IPS-NIHi11 (cell line): ENCODE data around the gene NSD1.
"Not testable (repeated sequence)": the region's sequence is repeated elsewhere in the genome, so short reads cannot be mapped to it uniquely, and the experiment has no call there.

ENCODE experiments used
- DNase-seq: peaks from one replicate; pipeline ENCODE4 v3.0.0; 2012; ENCODE audit warnings: mixed read lengths, low spot score

The NSD1 gene

GRCh38 chr5:177232358-177232757 lies 98.8 kb downstream of the NSD1 start:
- no peak for DNase-seq

- DNase-seq = no peak
Measured at GRCh38 chr5:177232761-177233160, 99.2 kb downstream of the NSD1 start.

- DNase-seq = no peak
Measured at GRCh38 chr5:177233206-177233605, 99.6 kb downstream of the NSD1 start.

GRCh38 chr5:177233802-177234201 lies 100.2 kb downstream of the NSD1 start:
- DNase-seq = no peak

GRCh38 chr5:177234841-177235240 lies 101.3 kb downstream of the NSD1 start:
- DNase-seq = no peak

- DNase-seq = no peak
Measured at GRCh38 chr5:177241768-177242167, 108.2 kb downstream of the NSD1 start.

GRCh38 chr5:177242304-177242703 lies 108.7 kb downstream of the NSD1 start:
- no peak for DNase-seq

- DNase-seq = no peak
Measured at GRCh38 chr5:177249761-177250537, 116.4 kb downstream of the NSD1 start.

GRCh38 chr5:177253252-177253651 lies 119.7 kb downstream of the NSD1 start:
- no peak for DNase-seq

- no peak for DNase-seq
Measured at GRCh38 chr5:177256296-177256695, 122.7 kb downstream of the NSD1 start.

- DNase-seq = not testable (repeated sequence)
Measured at GRCh38 chr5:177258711-177259110, 125.1 kb downstream of the NSD1 start.

- DNase-seq = no peak
Measured at GRCh38 chr5:177260961-177261360, 127.4 kb downstream of the NSD1 start.

- DNase-seq = no peak
Measured at GRCh38 chr5:177261510-177261909, 127.9 kb downstream of the NSD1 start.

- no peak for DNase-seq
Measured at GRCh38 chr5:177264178-177264577, 130.6 kb downstream of the NSD1 start.

GRCh38 chr5:177265395-177265794 lies 131.8 kb downstream of the NSD1 start:
- no peak for DNase-seq

- no peak for DNase-seq
Measured at GRCh38 chr5:177269232-177269895, 135.8 kb downstream of the NSD1 start.

GRCh38 chr5:177269976-177270375 lies 136.4 kb downstream of the NSD1 start:
- no peak for DNase-seq

- DNase-seq = no peak
Measured at GRCh38 chr5:177270653-177271052, 137.1 kb downstream of the NSD1 start.

- no peak for DNase-seq
Measured at GRCh38 chr5:177271113-177271512, 137.5 kb downstream of the NSD1 start.

- no peak for DNase-seq
Measured at GRCh38 chr5:177275883-177276282, 142.3 kb downstream of the NSD1 start.

- no peak for DNase-seq
Measured at GRCh38 chr5:177276886-177277285, 143.3 kb downstream of the NSD1 start.

- no peak for DNase-seq
Measured at GRCh38 chr5:177288191-177288590, 154.6 kb downstream of the NSD1 start.

GRCh38 chr5:177290816-177291596 lies 157.4 kb downstream of the NSD1 start:
- DNase-seq = no peak
